Measurements from ENCODE around the gene IPO9.
"Not testable (repeated sequence)": the region's sequence is repeated elsewhere in the genome, so short reads cannot be mapped to it uniquely, and the experiment has no call there.

The IPO9 gene

GRCh38 chr1:201809876-201810275, 19.1 kb upstream of the IPO9 start:
- DNase-seq (ENCODE audit: low spot score) = no peak

DNA sequence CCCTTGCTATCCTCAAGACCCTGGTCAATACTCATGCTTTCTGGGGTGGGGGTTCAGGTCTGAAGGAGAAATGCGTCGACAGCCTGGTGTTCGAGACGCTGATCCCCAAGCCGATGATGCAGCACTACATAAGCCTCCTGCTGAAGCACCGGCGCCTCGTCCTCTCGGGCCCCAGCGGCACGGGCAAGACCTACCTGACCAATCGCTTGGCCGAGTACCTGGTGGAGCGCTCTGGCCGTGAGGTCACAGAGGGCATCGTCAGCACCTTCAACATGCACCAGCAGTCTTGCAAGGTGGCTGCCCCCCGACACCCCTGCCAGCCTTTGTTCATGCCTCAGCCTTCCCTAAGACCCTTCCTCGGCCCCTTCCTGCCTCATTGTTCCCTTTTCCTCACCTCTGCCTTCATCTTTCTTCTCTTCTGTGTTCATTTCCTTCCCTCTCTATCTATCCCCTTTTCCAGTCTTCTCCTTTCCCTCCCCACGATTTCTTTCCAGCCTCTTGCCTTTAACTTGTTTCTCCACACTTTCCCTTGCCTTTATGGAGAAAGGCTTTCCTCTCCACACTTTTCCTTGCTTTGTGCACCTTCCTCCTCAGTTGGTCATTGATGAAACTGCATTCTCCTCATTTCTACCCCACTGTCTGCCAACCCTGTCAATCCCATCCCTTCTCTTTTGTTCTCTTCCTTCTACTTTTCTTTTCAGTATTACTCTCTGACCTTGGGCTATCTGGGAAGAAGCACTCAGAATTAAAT, 18.3 kb upstream of the IPO9 start:
- DNase-seq (ENCODE audit: low spot score) = no peak

- no peak for DNase-seq (ENCODE audit: low spot score)
Measured at GRCh38 chr1:201813226-201813625, 15.7 kb upstream of the IPO9 start.

- no peak for DNase-seq (ENCODE audit: low spot score)
Measured at GRCh38 chr1:201816309-201816854, 12.6 kb upstream of the IPO9 start.

- no peak for DNase-seq (ENCODE audit: low spot score)
Measured at GRCh38 chr1:201818971-201819750, 9.8 kb upstream of the IPO9 start.

- no peak for DNase-seq (ENCODE audit: low spot score)
Measured at GRCh38 chr1:201820413-201820812, 8.5 kb upstream of the IPO9 start.

DNA sequence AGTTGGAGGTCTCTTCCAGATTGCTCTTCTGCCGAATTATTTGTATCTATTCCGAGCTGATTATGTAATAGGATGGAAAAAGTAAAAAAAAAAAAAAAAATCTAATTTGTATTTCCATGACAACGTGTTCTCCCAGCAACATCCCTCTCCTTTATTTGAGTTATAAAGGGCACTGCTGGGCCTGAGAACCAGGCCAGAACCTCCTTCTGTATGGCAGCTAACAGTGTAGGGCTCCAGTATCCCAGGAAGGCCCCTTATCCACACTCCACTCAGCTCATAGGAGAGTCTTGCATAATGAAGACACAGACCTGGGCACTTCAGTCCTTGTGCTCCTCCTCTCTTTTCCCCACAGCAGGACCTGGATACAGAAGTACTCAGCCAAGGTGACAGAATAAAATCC, 3.7 kb upstream of the IPO9 start:
- DNase-seq (ENCODE audit: low spot score) = no peak

- DNase-seq (ENCODE audit: low spot score) = no peak
Measured at GRCh38 chr1:201826830-201827229, 2.1 kb upstream of the IPO9 start.

- DNase-seq (ENCODE audit: low spot score) = no peak
Measured at GRCh38 chr1:201827321-201828216, 1.4 kb upstream of the IPO9 start.

GRCh38 chr1:201828217-201828819, 639 bp upstream of the IPO9 start:
- DNase-seq (ENCODE audit: low spot score) = no peak

GRCh38 chr1:201831371-201831770, 2.4 kb downstream of the IPO9 start:
- DNase-seq (ENCODE audit: low spot score) = no peak

GRCh38 chr1:201834621-201835020, 5.7 kb downstream of the IPO9 start:
- no peak for DNase-seq (ENCODE audit: low spot score)

DNA sequence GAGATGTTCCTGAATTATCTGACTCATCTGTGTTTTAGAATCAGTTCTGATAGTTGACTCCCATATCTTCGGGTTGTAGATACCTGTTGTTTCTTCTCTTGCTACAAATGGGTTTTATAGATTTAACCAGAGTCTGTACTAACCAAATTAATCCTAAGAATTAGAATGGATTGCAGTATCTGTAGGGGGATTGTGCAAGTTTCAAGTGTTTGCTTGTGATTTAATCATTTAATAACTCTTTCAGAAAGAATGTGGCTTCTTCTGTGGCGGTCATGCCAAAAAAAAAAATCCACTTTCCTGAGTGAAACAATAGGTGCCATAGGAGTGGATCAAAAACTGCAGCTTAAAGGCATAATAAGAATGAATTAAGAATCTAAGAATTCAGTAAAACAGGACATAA, 9.4 kb downstream of the IPO9 start:
- DNase-seq (ENCODE audit: low spot score) = no peak

GRCh38 chr1:201839089-201839488, 10.1 kb downstream of the IPO9 start:
- DNase-seq (ENCODE audit: low spot score) = not testable (repeated sequence)

DNA sequence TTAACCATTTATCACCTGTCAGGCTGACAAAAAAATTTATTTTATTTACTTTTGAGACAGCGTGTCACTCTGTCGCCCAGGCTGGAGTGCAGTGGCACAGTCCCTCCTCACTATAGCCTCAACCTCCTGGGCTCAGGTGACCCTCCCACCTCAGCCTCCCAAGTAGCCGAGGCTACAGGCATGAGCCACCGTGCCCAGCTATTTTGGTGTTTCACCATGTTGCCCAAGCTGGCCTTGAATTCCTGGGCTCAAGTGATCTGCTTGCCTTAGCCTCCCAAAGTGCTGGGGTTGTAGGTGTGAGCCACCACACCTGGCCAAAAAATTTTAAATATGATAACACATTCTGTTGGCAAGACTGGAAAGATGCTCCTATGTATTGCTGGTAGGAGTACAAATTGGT, 11.1 kb downstream of the IPO9 start:
- no peak for DNase-seq (ENCODE audit: low spot score)

DNA sequence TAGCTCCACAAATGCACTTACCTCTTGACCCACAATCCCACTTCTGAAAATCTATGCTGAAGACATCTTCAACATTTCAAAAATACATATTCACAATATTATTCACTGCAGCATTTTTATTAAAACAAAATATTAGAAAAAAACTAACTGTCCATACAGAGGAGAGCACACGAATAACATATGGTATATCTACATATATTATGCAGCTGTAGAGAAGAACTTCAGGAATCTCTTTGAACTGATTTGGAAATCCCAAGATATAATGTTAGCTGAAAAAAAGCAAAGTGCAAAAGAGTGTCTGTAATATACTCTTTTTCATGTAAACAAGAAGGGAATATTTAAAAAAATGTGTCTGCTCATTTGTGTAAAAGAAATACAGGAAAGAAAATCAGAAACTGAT, 11.5 kb downstream of the IPO9 start:
- no peak for DNase-seq (ENCODE audit: low spot score)

- DNase-seq (ENCODE audit: low spot score) = no peak
Measured at GRCh38 chr1:201841265-201841912, 12.4 kb downstream of the IPO9 start.

DNA sequence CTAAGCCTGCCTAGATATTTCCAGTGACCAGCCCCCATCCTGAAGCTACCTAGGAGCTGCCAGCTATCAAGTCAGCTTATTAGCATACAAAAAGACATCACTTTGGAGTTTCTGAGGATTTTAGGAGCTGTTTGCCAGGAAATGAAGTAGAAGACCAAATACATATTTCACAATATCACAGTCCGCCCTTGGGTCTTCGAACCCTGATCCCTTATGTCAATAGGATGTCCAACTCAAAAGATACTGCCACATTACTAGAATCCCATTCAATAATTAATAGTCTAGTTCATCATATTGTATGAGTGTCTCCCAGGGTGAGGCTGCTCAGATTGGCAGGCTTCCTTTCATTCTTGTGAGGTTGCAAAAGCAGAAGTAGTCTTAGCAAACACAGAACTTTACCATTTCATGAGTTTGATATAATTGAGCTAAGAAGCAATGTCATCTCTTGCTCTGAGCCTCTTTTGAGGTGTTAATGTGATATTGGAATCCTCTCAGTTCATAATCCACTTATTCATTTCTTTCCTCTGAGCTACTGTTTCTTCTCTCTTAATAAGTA, 13.6 kb downstream of the IPO9 start:
- DNase-seq (ENCODE audit: low spot score) = no peak

- DNase-seq (ENCODE audit: low spot score) = no peak
Measured at GRCh38 chr1:201845331-201846083, 16.6 kb downstream of the IPO9 start.

DNA sequence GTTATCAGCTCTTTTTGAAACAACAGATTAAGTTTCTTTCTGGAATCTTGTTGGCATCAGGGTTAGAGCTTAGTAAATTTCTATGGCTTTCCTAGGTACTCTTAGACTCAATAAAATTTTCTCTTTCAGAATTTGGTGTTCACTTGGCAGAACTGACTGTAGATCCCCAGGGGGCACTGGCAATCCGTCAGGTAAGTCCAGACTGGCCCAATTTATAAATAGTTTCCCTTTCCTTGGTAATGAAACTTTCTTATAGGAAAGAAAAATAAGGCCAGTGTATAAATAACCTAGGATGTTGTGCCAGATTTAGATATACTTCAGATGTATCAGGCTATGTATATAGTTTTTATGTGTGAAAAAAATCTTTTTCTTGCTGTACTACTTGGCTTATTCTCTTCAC, 18.2 kb downstream of the IPO9 start:
- no peak for DNase-seq (ENCODE audit: low spot score)
